ENCODE results near the gene DUSP1. TPM values are rescaled to one million over a fixed set of nuclear protein-coding genes. Genes with fewer than 3 reads are reported as not detected.
A peak's percentile ranks its signal among the peaks of the same experiment; 100 is the strongest.

The DUSP1 gene
- total and polyA plus RNA-seq, 9 donors, result 38.0 to 167 (median 93.5) TPM

GRCh38 chr5:172743112-172743959 is 27.7 kb downstream of the DUSP1 start:
- Histone ChIP-seq H3K9me3 (replicated peaks; ENCODE audit: control insufficient read depth, low read depth, low read length) (no peaks in the 10 kb centered on the region), H3K36me3 (ENCODE audit: control insufficient read depth, insufficient read depth, low read length) (no peaks in the 10 kb centered on the region), H3K4me1 (ENCODE audit: control insufficient read depth, insufficient read depth, low read length) (peaks cover 41% of the 10 kb centered on the region), H3K4me3 (ENCODE audit: low read length) (no peak overlapping the region), H3K27me3 (ENCODE audit: control insufficient read depth, insufficient read depth, low read length) (no peaks in the 10 kb centered on the region), H3K27ac (ENCODE audit: low read length) (no peak overlapping the region)
- 70% methylated on average over 2 of the region's 7 CpGs for WGBS (ENCODE audit: insufficient coverage)
- no peak for DNase-seq

GRCh38 chr5:172741206-172741582 is 29.8 kb downstream of the DUSP1 start:
- H3K4me1 ChIP-seq (ENCODE audit: control insufficient read depth, insufficient read depth, low read length), result peaks cover 37% of the 10 kb centered on the region
- no peak overlapping the region for H3K4me3 ChIP-seq (ENCODE audit: low read length)
- H3K9me3 ChIP-seq (replicated peaks; ENCODE audit: control insufficient read depth, low read depth, low read length), result no peaks in the 10 kb centered on the region
- no peaks in the 10 kb centered on the region for H3K27me3 ChIP-seq (ENCODE audit: control insufficient read depth, insufficient read depth, low read length)
- WGBS (ENCODE audit: insufficient coverage), result 60% methylated on average over 1 of the region's 1 CpG
- H3K36me3 ChIP-seq (ENCODE audit: control insufficient read depth, insufficient read depth, low read length), result no peaks in the 10 kb centered on the region
- peak overlapping the region; percentile 84 for H3K27ac ChIP-seq (ENCODE audit: low read length)
- no peak for DNase-seq

- 70% methylated on average over 7 of the region's 15 CpGs for WGBS (ENCODE audit: insufficient coverage)
These were observed 30.4 kb downstream of the DUSP1 start for GRCh38 chr5:172740428-172741205.

GRCh38 chr5:172739375-172739774 is 31.6 kb downstream of the DUSP1 start:
- DNase-seq, result peak; percentile 51
- Histone ChIP-seq H3K27ac (ENCODE audit: low read length) (peak overlapping the region; percentile 71), H3K4me3 (ENCODE audit: low read length) (no peak overlapping the region), H3K36me3 (ENCODE audit: control insufficient read depth, insufficient read depth, low read length) (no peaks in the 10 kb centered on the region), H3K27me3 (ENCODE audit: control insufficient read depth, insufficient read depth, low read length) (no peaks in the 10 kb centered on the region), H3K4me1 (ENCODE audit: control insufficient read depth, insufficient read depth, low read length) (peaks cover 44% of the 10 kb centered on the region), H3K9me3 (replicated peaks; ENCODE audit: control insufficient read depth, low read depth, low read length) (no peaks in the 10 kb centered on the region)
- 100% methylated on average over 1 of the region's 6 CpGs for WGBS (ENCODE audit: insufficient coverage)

More at GRCh38 chr5:172740428-172741205, 30.4 kb downstream of the DUSP1 start:
- H3K36me3 ChIP-seq (ENCODE audit: control insufficient read depth, insufficient read depth, low read length), result no peaks in the 10 kb centered on the region
- DNase-seq, result peak; percentile 91
- H3K4me3 ChIP-seq (ENCODE audit: low read length), result no peak overlapping the region
- peaks cover 41% of the 10 kb centered on the region for H3K4me1 ChIP-seq (ENCODE audit: control insufficient read depth, insufficient read depth, low read length)
- no peaks in the 10 kb centered on the region for H3K9me3 ChIP-seq (replicated peaks; ENCODE audit: control insufficient read depth, low read depth, low read length)
- peak overlapping the region; percentile 84 for H3K27ac ChIP-seq (ENCODE audit: low read length)
- H3K27me3 ChIP-seq (ENCODE audit: control insufficient read depth, insufficient read depth, low read length), result no peaks in the 10 kb centered on the region

DNA sequence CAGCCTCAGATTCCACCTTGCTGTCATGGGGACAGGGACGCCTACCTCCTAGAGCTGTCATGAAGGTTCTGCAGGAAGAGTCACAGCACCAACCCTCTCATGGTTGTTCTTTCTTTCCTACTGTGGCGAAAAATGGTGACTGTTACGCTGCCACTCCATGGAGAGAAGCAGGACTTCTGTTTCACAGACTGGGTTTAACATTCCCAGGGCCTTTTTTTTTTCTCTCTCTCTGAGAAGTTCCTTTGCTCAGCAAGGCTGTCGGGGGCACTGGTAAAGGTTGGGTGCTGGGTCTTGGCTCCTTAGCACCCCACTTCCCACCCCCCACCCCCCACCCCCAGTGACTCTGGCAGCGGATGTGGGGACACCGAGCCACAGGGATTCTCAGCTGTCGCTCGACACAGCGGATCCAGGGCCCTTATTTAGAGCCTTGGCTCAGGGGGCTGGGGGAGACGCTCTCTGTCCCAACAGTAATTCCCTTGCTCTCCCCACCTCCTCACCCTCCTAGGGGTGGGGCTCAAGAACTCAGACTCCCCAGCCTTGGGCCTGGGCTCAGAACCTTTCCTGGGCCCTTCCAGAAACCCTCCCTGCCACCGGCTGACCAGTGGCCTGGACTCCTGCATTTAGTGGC is 34.4 kb downstream of the DUSP1 start:
- Histone ChIP-seq H3K36me3 (ENCODE audit: control insufficient read depth, insufficient read depth, low read length) (no peaks in the 10 kb centered on the region), H3K27me3 (ENCODE audit: control insufficient read depth, insufficient read depth, low read length) (no peaks in the 10 kb centered on the region), H3K9me3 (replicated peaks; ENCODE audit: control insufficient read depth, low read depth, low read length) (no peaks in the 10 kb centered on the region), H3K4me1 (ENCODE audit: control insufficient read depth, insufficient read depth, low read length) (peaks cover 55% of the 10 kb centered on the region), H3K4me3 (ENCODE audit: low read length) (no peak overlapping the region), H3K27ac (ENCODE audit: low read length) (peak overlapping the region; percentile 71)
- WGBS (ENCODE audit: insufficient coverage), result 86% methylated on average over 1 of the region's 11 CpGs
- no peak for DNase-seq

- no peaks in the 10 kb centered on the region for H3K9me3 ChIP-seq (replicated peaks; ENCODE audit: control insufficient read depth, low read depth, low read length)
- H3K27ac ChIP-seq (ENCODE audit: low read length), result peak overlapping the region; percentile 44
- H3K4me1 ChIP-seq (ENCODE audit: control insufficient read depth, insufficient read depth, low read length), result peaks cover 48% of the 10 kb centered on the region
- H3K27me3 ChIP-seq (ENCODE audit: control insufficient read depth, insufficient read depth, low read length), result no peaks in the 10 kb centered on the region
- H3K36me3 ChIP-seq (ENCODE audit: control insufficient read depth, insufficient read depth, low read length), result no peaks in the 10 kb centered on the region
- WGBS (ENCODE audit: insufficient coverage), result 79% methylated on average over 11 of the region's 12 CpGs
- no peak overlapping the region for H3K4me3 ChIP-seq (ENCODE audit: low read length)
- no peak for DNase-seq
These were observed 35.7 kb downstream of the DUSP1 start for GRCh38 chr5:172735141-172735831.

GRCh38 chr5:172733974-172734346 is 37.0 kb downstream of the DUSP1 start:
- H3K27me3 ChIP-seq (ENCODE audit: control insufficient read depth, insufficient read depth, low read length), result no peaks in the 10 kb centered on the region
- H3K9me3 ChIP-seq (replicated peaks; ENCODE audit: control insufficient read depth, low read depth, low read length), result no peaks in the 10 kb centered on the region
- DNase-seq, result no peak
- H3K27ac ChIP-seq (ENCODE audit: low read length), result peak overlapping the region; percentile 96
- WGBS (ENCODE audit: insufficient coverage), result 5% methylated on average over 3 of the region's 4 CpGs
- peaks cover 41% of the 10 kb centered on the region for H3K4me1 ChIP-seq (ENCODE audit: control insufficient read depth, insufficient read depth, low read length)
- no peaks in the 10 kb centered on the region for H3K36me3 ChIP-seq (ENCODE audit: control insufficient read depth, insufficient read depth, low read length)
- H3K4me3 ChIP-seq (ENCODE audit: low read length), result no peak overlapping the region

GRCh38 chr5:172733131-172733973 is 37.6 kb downstream of the DUSP1 start:
- H3K4me1 ChIP-seq (ENCODE audit: control insufficient read depth, insufficient read depth, low read length), result peaks cover 41% of the 10 kb centered on the region
- WGBS (ENCODE audit: insufficient coverage), result 15% methylated on average over 14 of the region's 17 CpGs
- peak; percentile 99 for DNase-seq
- no peaks in the 10 kb centered on the region for H3K36me3 ChIP-seq (ENCODE audit: control insufficient read depth, insufficient read depth, low read length)
- peak overlapping the region; percentile 96 for H3K27ac ChIP-seq (ENCODE audit: low read length)
- no peak overlapping the region for H3K4me3 ChIP-seq (ENCODE audit: low read length)
- H3K9me3 ChIP-seq (replicated peaks; ENCODE audit: control insufficient read depth, low read depth, low read length), result no peaks in the 10 kb centered on the region
- H3K27me3 ChIP-seq (ENCODE audit: control insufficient read depth, insufficient read depth, low read length), result no peaks in the 10 kb centered on the region

DNA sequence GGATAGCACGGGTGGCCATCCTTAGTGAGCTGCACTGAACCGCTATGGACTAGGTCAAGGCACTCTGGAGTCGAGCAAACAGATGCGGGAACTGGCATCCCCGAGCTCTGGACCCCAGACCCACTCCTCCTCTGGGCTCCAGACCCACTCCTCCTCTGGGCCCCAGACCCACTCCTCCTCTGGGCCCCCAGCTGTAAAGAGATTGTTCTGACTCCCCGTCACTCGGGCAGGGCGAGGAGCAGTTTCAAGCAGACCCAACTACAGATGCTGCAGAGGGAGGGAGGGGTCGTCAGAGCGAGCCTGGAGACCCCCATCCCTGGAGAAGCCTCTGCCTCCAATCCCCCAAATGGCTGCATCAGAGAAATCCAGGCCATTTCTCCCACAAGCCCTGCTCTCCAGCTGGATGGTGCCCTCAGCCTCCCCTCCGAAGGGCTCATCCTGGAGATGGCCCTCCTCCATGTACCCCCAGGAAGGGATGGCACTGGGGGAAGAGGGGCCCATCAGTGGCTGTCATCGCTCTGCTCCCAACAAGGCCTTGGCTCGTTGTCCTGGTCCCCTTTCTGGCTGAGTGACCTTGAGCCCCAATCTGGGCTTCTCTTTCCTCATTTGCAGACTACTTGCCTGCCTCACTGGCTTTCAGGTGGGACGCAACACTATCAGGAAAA is 38.7 kb downstream of the DUSP1 start:
- peak overlapping the region; percentile 96 for H3K27ac ChIP-seq (ENCODE audit: low read length)
- no peaks in the 10 kb centered on the region for H3K9me3 ChIP-seq (replicated peaks; ENCODE audit: control insufficient read depth, low read depth, low read length)
- H3K36me3 ChIP-seq (ENCODE audit: control insufficient read depth, insufficient read depth, low read length), result no peaks in the 10 kb centered on the region
- DNase-seq, result no peak
- 76% methylated on average over 9 of the region's 14 CpGs for WGBS (ENCODE audit: insufficient coverage)
- H3K4me1 ChIP-seq (ENCODE audit: control insufficient read depth, insufficient read depth, low read length), result peaks cover 41% of the 10 kb centered on the region
- no peaks in the 10 kb centered on the region for H3K27me3 ChIP-seq (ENCODE audit: control insufficient read depth, insufficient read depth, low read length)
- no peak overlapping the region for H3K4me3 ChIP-seq (ENCODE audit: low read length)

Measured in muscle of leg (tissue), 11 donors.